Measurements from ENCODE around the gene CKM.

Gene CKM

DNA sequence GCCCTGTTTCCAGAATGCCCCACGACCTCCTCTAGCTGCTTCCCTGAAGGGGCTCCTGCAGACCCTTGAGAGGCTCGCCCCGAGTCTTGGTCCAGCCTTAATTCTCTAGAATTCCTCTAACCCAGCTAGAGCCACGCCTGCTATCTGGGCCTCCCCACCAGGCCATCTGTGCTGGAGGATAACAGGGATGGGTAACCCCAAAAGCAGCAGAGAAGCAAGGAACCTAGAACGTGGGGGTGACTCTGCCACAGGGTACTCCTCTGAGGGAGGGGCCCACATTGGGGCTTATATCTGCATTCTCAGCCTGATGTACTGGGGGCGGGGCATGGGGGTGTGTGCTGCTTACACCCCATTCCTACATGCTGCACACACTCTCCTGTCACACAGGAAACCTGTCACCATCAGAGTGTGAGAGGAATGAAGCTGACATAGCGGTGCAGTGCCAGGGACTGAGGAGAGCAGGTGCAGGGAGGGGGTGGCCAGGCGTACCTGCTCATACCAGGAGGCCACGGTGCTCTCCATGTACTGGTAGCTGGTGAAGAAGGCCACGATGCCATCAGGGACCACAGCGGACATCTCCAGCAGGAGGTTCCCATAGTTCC, 31.7 kb upstream of the CKM start:
- no peak overlapping the region for H3K27ac ChIP-seq
- TF ChIP-seq, protein P1, sequence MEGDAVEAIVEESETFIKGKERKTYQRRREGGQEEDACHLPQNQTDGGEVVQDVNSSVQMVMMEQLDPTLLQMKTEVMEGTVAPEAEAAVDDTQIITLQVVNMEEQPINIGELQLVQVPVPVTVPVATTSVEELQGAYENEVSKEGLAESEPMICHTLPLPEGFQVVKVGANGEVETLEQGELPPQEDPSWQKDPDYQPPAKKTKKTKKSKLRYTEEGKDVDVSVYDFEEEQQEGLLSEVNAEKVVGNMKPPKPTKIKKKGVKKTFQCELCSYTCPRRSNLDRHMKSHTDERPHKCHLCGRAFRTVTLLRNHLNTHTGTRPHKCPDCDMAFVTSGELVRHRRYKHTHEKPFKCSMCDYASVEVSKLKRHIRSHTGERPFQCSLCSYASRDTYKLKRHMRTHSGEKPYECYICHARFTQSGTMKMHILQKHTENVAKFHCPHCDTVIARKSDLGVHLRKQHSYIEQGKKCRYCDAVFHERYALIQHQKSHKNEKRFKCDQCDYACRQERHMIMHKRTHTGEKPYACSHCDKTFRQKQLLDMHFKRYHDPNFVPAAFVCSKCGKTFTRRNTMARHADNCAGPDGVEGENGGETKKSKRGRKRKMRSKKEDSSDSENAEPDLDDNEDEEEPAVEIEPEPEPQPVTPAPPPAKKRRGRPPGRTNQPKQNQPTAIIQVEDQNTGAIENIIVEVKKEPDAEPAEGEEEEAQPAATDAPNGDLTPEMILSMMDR (IDR thresholded peaks at IDR 0.05) = no peak
- TF ChIP-seq ZFX (IDR thresholded peaks at IDR 0.05; ENCODE audit: borderline replicate concordance) = no peak

DNA sequence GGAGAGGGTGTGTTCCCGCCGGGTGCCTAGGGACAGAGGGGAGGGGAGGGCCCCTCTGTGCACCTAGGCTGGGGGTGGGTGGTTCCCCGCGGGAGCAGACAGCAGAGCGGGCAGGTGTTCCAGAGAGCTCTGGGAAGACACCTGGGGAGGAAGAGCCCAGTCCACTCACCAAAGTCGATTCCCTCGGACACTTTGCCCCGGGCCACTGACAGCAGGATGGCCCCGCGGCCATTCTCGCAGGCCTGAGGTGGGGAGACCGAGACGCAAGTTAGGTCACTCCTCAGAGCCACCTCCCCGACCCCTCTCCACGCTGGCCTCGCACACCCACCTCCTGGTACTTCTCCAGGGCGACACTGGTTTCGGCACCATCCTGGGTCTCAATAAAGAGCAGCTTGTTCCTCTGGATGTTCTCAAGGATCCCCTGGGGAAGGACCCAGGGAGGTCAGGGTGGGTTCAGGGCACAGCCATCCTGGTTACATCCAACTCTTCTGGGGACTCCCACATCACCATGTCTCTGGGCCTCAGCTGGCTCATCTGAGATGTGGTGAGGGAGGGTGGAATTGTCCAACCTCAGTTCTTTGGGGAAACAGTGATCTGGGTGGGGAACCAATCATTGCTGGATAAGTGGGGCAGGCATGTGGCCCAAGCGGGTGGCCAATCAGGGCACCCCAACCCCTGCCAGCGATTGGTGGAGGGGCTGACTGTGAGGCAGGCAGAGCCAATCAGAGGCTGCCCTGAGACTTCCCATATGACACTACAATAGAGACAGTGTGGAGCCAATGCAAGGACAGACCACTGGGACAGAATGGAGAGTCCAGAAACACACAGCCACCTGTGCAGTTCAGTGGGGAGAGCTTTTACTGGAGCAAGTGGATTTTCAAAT, 30.5 kb upstream of the CKM start:
- no peak overlapping the region for H3K27ac ChIP-seq
- TF ChIP-seq ZFX (IDR thresholded peaks at IDR 0.05; ENCODE audit: borderline replicate concordance) = no peak
- TF ChIP-seq, protein P1 (IDR thresholded peaks at IDR 0.05) = no peak

DNA sequence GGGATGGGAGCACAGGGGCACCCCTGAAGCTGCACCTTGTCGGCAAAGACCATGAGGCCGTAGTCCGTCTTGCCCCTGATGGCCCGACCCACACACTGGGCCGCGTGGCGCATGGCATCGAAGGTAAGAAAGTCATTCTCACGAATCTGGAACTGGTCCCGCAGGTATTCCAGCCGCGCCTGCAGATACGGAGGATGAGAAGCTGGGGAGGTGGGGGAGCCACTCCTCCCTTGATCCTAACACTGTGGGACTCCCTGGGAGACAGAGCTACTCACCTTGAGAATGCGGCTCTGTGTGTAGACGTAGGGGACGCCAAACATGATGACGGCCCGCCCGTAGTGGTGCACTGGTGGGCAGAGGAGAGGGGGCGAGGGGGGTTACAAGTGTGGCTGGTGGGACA, 29.8 kb upstream of the CKM start:
- no peak for TF ChIP-seq ZFX (IDR thresholded peaks at IDR 0.05; ENCODE audit: borderline replicate concordance)
- TF ChIP-seq, protein P1 (IDR thresholded peaks at IDR 0.05) = no peak
- no peak overlapping the region for H3K27ac ChIP-seq

DNA sequence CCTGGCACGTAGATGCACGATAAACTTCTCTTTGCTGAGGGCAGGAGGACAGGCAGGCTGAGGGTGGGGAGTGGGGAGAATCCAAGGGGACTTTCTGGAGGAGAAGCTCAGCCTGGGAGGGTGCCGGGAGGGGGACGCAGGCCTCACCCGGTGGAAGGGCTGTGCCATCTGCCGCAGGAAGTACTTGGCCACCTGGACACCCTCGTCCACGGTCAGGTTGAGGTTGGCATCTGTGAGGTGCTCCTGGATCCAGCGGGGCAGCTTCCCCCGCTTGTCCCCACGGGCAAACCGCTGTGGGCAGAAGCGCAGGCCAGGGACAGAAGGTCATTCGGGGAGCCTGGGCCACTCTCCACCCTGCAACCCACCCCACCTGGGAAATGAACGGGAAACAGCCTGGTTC, 29.4 kb upstream of the CKM start:
- H3K27ac ChIP-seq = no peak overlapping the region
- TF ChIP-seq ZFX (IDR thresholded peaks at IDR 0.05; ENCODE audit: borderline replicate concordance) = no peak
- TF ChIP-seq, protein P1 (IDR thresholded peaks at IDR 0.05) = no peak

DNA sequence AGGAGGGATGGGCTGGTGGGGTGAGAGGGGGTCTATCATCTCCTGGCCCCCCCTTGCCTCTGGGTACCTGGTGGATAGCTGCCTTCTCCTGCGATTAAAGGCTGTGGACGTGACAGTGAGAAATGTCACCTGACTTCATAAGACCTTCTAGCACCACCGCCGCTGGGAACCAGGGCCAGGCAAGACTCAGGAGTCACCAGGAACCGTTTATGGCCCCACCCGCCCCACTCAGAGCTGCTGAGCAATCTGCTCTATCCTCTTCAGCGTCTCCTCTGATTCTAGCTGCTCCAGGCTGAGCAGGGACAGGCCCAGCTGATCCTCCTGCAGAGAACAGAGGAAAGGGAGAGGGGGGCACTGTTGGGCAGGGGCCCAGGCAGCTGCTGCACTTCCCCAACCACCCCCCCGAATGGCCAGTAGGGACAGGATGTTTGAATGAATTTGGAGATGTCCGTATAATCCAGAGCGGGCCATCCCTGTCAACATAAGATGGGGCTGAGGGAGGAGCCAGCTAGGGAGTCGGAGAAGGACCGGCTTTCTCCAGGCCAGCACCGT, 28.8 kb upstream of the CKM start:
- no peak for TF ChIP-seq ZFX (IDR thresholded peaks at IDR 0.05; ENCODE audit: borderline replicate concordance)
- TF ChIP-seq, protein P1 (IDR thresholded peaks at IDR 0.05) = no peak
- H3K27ac ChIP-seq = no peak overlapping the region

DNA sequence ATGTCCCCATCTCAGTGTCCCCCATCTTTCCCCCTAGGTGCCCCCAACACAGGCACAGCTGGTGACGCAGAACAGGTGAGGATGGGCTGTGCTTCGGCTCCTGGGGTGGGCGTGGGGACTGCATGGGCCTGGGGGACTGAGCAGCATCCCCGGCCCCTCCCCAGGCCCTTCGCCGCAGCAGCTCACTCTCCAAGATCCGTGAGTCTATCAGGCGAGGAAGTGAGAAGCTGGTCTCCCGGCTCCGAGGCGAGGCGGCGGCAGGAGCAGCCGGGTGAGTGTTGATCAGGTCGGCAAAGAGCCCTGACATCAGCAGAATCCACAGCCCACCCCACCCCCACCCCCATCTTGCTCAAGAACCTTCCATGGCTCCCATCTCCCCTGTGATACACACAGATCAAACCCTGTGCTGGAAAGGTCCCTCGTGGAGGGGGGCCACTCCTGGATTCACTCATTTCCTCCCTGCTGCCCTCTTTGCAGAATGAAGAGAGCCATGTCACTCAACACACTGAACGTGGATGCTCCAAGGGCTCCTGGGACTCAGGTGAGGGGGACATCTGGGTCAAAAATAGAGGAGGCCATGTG, 27.9 kb upstream of the CKM start:
- no peak overlapping the region for H3K27ac ChIP-seq
- TF ChIP-seq, protein P1 (IDR thresholded peaks at IDR 0.05) = no peak
- TF ChIP-seq ZFX (IDR thresholded peaks at IDR 0.05; ENCODE audit: borderline replicate concordance) = no peak
